Suprapubic skin (tissue), 3 donors: ENCODE data around the gene SPTB.

Experiments used
- CTCF ChIP-seq, 2 donors: fragments of 200-600 bp in 1 of 2; fragments of 450-650 bp in 1 of 2; sonication (generic) in 1 of 2; IDR thresholded peaks; one replicate each; pipeline ENCODE4 v1.5.1; 2016 to 2019; ENCODE audit warnings: antibody characterized with exemption in 2 of 2, mild to moderate bottlenecking in 1 of 2, moderate library complexity in 1 of 2
- EP300 ChIP-seq: sonication (generic); formaldehyde crosslinking; IDR thresholded peaks from one replicate; pipeline ENCODE4 v1.6.1; 2017; ENCODE audit warnings: antibody characterized with exemption
- POLR2A ChIP-seq, 2 donors: fragments of 450-650 bp; IDR thresholded peaks; one replicate each; pipeline ENCODE4 v1.6.1; 2017; ENCODE audit warnings: antibody characterized with exemption in 2 of 2, mild to moderate bottlenecking in 2 of 2, moderate library complexity in 2 of 2

- TF ChIP-seq POLR2A (IDR thresholded peaks at IDR 0.05) (no peak), CTCF (IDR thresholded peaks at IDR 0.05) (no peak), EP300 (no peak)
Observed at GRCh38 chr14:64696355-64696857, 183.3 kb downstream of the SPTB start.
